ENCODE data around the gene POMC.
"Not testable (repeated sequence)": the region's sequence is repeated elsewhere in the genome, so short reads cannot be mapped to it uniquely, and the experiment has no call there.

The POMC gene

DNA sequence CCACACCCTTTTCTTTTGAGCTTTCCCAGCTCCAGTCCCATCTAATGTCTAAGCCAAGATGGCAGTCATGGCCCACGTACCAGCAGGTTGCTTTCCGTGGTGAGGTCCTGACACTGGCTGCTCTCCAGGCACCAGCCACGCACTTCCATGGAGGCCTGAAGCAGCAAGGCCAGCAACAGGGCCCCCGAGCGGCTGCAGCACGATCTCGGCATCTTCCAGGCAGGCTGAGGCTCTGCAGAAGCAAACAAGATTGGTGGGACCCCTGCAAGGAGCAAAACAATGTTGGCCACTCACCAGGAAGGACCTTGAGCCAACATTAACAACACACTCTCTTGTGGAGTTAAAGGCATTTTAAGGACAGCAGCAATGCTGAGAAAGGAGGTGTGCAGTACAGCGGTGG lies 3.8 kb downstream of the POMC start:
- no peaks in the 10 kb centered on the region for H3K9me3 Mint-ChIP-seq
- no peak overlapping the region for H3K4me3 Mint-ChIP-seq
- peaks cover 66% of the 10 kb centered on the region for H3K27me3 Mint-ChIP-seq (ENCODE audit: low read depth, poor library complexity)
- TF ChIP-seq, protein P1, sequence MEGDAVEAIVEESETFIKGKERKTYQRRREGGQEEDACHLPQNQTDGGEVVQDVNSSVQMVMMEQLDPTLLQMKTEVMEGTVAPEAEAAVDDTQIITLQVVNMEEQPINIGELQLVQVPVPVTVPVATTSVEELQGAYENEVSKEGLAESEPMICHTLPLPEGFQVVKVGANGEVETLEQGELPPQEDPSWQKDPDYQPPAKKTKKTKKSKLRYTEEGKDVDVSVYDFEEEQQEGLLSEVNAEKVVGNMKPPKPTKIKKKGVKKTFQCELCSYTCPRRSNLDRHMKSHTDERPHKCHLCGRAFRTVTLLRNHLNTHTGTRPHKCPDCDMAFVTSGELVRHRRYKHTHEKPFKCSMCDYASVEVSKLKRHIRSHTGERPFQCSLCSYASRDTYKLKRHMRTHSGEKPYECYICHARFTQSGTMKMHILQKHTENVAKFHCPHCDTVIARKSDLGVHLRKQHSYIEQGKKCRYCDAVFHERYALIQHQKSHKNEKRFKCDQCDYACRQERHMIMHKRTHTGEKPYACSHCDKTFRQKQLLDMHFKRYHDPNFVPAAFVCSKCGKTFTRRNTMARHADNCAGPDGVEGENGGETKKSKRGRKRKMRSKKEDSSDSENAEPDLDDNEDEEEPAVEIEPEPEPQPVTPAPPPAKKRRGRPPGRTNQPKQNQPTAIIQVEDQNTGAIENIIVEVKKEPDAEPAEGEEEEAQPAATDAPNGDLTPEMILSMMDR (IDR thresholded peaks at IDR 0.05), result no peak
- DNase-seq, result no peak
- peaks cover 14% of the 10 kb centered on the region for H3K4me1 Mint-ChIP-seq
- H3K27ac Mint-ChIP-seq, result no peak overlapping the region
- no peaks in the 10 kb centered on the region for H3K36me3 Mint-ChIP-seq (ENCODE audit: low read depth)

DNA sequence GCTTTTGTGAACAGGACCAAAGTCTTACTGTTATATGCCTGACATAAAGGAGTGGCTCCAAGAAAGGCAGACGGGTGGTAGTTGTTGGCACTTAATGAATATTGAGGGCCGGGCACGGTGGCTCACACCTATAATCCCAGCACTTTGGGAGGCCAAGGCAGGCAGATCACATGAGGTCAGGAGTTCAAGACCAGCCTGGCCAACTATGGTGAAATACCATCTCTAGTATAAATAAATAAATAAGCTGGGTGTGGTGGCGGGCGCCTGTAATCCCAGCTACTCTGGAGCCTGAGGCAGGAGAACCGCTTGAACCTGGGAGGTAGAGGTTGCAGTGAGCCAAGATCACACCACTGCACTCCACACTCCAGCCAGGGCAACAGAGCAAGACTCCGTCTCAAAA lies 6.3 kb downstream of the POMC start:
- H3K4me1 Mint-ChIP-seq; DNase-seq; H3K4me3 Mint-ChIP-seq; H3K9me3 Mint-ChIP-seq; H3K36me3 Mint-ChIP-seq (ENCODE audit: low read depth): not testable (repeated sequence)
- Mint-ChIP-seq H3K27me3 (ENCODE audit: low read depth, poor library complexity) (peaks cover 41% of the 10 kb centered on the region), H3K27ac (peak overlapping the region; percentile 45)

DNA sequence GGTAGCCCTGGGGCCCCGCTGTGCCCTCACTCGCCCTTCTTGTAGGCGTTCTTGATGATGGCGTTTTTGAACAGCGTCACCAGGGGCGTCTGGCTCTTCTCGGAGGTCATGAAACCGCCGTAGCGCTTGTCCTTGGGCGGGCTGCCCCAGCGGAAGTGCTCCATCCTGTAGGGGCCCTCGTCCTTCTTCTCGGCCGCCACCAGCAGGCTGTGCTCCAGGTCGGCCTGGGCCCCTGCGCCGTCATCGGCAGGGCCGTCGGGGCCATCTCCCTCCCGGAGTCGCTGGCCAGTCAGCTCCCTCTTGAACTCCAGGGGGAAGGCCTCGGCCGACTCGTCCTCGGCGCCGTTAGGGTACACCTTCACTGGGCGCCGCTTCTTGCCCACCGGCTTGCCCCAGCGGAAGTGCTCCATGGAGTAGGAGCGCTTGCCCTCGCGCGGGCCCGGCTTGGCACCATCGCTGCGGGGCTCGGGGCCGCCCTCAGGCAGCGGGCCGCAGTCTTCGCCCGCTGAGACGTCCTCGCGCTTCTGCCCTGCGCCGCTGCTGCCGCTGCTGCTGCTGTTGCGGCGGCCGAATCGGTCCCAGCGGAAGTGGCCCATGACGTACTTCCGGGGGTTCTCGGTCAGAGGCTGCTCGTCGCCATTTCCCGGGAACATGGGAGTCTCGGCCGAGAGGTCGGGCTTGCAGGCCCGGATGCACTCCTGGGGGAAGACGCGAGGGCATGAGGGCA lies 7.2 kb downstream of the POMC start:
- H3K27ac Mint-ChIP-seq, result no peak overlapping the region
- peaks cover 9% of the 10 kb centered on the region for H3K4me1 Mint-ChIP-seq
- H3K4me3 Mint-ChIP-seq, result no peak overlapping the region
- TF ChIP-seq, protein P1 (IDR thresholded peaks at IDR 0.05), result no peak
- DNase-seq, result no peak
- H3K36me3 Mint-ChIP-seq (ENCODE audit: low read depth), result no peaks in the 10 kb centered on the region
- peaks cover 36% of the 10 kb centered on the region for H3K27me3 Mint-ChIP-seq (ENCODE audit: low read depth, poor library complexity)
- H3K9me3 Mint-ChIP-seq, result no peaks in the 10 kb centered on the region

DNA sequence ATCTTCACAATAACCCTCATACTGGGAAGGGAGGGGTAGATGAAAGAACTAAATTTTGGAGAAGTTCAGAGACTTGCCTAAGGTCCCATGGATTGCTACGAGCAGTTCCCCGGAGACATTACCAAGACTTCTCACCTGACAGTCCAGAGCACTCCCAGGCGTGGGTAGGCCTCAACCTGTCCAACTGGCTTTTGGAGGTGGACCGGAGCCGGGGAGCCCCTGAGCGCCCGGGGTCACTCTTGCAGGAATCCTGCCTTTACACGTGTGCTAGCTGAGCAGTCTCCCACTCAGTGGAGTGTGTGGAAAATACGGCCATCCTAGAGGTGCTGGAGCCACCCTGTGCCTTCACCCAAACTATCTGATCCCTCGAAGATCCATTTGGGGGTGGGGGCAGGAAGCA lies 8.0 kb downstream of the POMC start:
- peaks cover 9% of the 10 kb centered on the region for H3K4me1 Mint-ChIP-seq
- H3K9me3 Mint-ChIP-seq, result no peaks in the 10 kb centered on the region
- H3K36me3 Mint-ChIP-seq (ENCODE audit: low read depth), result peaks cover 5% of the 10 kb centered on the region
- peak overlapping the region; percentile 42 for H3K27ac Mint-ChIP-seq
- H3K27me3 Mint-ChIP-seq (ENCODE audit: low read depth, poor library complexity), result peaks cover 27% of the 10 kb centered on the region
- TF ChIP-seq, protein P1 (IDR thresholded peaks at IDR 0.05), result no peak
- DNase-seq, result no peak
- H3K4me3 Mint-ChIP-seq, result no peak overlapping the region

DNA sequence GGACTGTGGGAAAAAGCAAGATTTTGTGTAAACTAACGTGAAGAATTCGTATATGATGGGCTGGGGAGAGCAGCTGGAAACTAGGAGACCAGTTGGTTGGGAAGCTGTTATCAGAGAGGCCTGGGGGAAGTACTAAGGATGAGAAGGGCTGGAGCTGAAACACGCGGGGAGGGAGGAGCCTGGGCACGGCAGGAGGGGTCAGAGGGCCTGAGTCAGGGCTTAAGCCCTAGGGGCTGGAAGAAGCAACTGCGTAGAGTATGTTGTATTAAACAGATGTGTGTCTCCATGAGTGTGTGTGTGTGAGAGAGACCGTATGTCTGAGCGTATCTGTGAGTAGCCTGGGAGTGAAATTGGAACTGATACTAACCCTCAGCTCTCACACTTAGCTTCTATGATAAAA lies 8.4 kb downstream of the POMC start:
- H3K27ac Mint-ChIP-seq, result peak overlapping the region; percentile 3
- peak; percentile 31 for DNase-seq
- peaks cover 9% of the 10 kb centered on the region for H3K4me1 Mint-ChIP-seq
- H3K4me3 Mint-ChIP-seq, result no peak overlapping the region
- peaks cover 7% of the 10 kb centered on the region for H3K36me3 Mint-ChIP-seq (ENCODE audit: low read depth)
- peaks cover 23% of the 10 kb centered on the region for H3K27me3 Mint-ChIP-seq (ENCODE audit: low read depth, poor library complexity)
- H3K9me3 Mint-ChIP-seq, result no peaks in the 10 kb centered on the region
- TF ChIP-seq, protein P1 (IDR thresholded peaks at IDR 0.05), result no peak

DNA sequence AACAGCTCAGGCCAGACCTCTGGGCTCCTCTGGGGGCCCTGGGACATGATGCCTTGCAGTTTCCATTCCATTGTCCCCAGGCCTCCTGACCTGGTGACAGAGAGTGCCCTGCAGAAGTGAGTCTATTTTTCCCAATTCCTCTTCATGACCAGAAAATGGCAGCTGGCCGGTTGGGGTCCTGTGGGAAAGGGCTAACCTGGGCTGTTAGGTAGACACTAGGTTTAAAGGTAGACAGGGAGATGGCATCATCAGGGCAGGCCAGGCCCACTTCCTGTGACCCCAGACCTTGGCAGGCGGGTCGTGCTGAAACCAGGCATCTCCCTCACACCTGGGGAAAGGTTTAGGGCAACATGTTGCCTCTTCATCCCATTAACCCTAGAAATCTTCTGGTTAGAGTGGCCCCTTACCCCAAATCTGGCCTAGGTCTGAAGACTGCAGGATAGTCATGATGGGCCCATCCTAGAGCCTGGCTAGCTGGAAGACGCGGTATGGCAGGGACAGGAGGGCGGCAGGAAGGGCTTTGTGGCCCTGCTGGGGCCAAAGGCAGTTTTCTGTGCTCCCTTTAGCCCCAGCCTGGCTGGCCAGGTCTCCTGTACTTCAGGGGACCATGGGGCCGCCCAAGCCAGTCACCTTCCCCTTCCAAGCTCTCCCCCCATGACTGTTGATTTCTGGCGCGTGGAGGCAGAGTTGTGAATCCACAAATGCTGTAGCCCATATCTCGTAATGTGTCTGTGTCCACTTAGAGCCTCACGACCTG lies 10.1 kb downstream of the POMC start:
- DNase-seq, result no peak
- TF ChIP-seq, protein P1 (IDR thresholded peaks at IDR 0.05), result no peak
- Mint-ChIP-seq H3K4me1 (peaks cover 9% of the 10 kb centered on the region), H3K4me3 (no peak overlapping the region), H3K36me3 (ENCODE audit: low read depth) (peaks cover 15% of the 10 kb centered on the region), H3K27me3 (ENCODE audit: low read depth, poor library complexity) (peaks cover 8% of the 10 kb centered on the region), H3K27ac (peak overlapping the region; percentile 59), H3K9me3 (no peaks in the 10 kb centered on the region)

All from nephron progenitor cell (in vitro differentiated cells).